ENCODE results near the gene HUS1B.
"Not testable (repeated sequence)": the region's sequence is repeated elsewhere in the genome, so short reads cannot be mapped to it uniquely, and the experiment has no call there.

Gene HUS1B

DNA sequence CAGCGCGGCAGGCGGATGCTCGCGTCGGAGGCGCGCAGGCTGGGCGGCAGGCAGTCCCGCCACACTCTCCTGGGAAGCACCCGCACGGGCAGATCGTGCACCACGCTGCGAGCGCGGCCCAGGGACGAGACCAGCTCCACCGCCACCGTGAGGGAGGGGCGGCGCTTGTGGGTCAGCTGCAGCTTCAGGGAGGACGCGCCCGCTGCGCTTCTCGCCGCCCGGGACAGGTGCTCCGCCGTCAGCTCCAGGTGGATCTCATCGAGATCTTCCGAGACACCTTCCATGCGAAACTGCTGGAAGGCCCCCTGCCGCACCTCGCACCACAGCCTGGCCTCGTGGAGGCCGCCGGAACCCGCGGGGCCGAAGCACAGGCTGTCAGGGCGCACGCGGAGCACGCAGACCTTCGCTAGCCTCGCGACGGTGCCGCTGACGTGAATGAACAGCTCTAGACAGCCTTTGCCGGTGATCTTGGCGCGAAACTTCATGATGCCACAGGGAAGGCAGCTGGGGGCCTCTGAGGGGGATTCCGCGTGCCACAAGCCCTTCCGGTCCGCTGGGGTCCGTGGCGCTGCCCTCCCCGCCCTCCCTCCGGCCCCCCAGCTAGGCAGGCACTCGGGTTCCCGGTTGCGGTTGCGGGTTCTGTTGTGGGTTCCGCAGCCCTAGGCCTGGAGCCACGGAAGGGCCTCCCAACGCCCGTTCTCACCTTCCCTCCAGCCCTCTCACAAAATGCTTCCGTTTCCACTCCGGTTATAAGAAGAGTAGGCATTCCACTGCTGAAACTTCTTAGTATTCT lies at the start of gene HUS1B:
HUS1B (minus strand) TSS at position 641 of the 793 bp plus-strand sequence; CDS start at position 485, 156 bp downstream.
- H3K4me1 ChIP-seq (ENCODE audit: control insufficient read depth, low read depth, low read length): peaks cover 34% of the 10 kb centered on the region
- no peak within 1 kb of the TSS for H3K27ac ChIP-seq (ENCODE audit: low read length)

GRCh38 chr6:706146-706545 lies 49.2 kb upstream of the HUS1B start:
- Histone ChIP-seq H3K27me3 (ENCODE audit: control insufficient read depth, insufficient read depth, low read length) (peaks cover 17% of the 10 kb centered on the region), H3K4me3 (ENCODE audit: low read length) (no peak overlapping the region), H3K4me1 (ENCODE audit: control insufficient read depth, low read depth, low read length) (peaks cover 27% of the 10 kb centered on the region), H3K27ac (ENCODE audit: low read length) (no peak overlapping the region), H3K9ac (ENCODE audit: low read length) (no peak overlapping the region), H3K36me3 (ENCODE audit: control insufficient read depth, low read depth, low read length) (no peaks in the 10 kb centered on the region), H3K9me3 (ENCODE audit: control insufficient read depth, low read depth, low read length) (no peaks in the 10 kb centered on the region)

More for the DNA sequence above, at the start of gene HUS1B:
- H3K9me3 ChIP-seq (ENCODE audit: control insufficient read depth, low read depth, low read length): no peaks in the 10 kb centered on the region
- H3K27me3 ChIP-seq (ENCODE audit: control insufficient read depth, insufficient read depth, low read length): no peaks in the 10 kb centered on the region
- no peaks in the 10 kb centered on the region for H3K36me3 ChIP-seq (ENCODE audit: control insufficient read depth, low read depth, low read length)
- H3K9ac ChIP-seq (ENCODE audit: low read length): no peak within 1 kb of the TSS
- H3K4me3 ChIP-seq (ENCODE audit: low read length): no peak within 1 kb of the TSS

DNA sequence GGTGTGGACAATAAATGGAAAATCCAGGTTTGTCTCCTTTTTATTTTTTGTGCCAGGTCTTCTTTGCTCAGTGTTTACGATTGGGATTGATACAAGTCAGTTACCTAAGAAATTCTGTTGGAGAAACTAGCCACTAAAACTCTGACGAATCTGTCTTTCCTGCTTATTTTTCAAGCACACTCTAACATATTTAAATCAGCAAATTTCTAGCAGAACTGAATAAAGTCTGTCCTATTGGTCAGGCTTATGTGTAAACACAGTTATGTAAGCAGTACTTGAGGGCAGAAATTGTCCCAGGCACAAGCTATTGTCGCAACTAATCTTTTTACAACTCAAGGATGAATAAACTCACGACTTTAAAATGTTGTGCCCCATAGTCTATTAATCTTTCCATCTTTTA lies 48.1 kb upstream of the HUS1B start:
- Histone ChIP-seq H3K27me3 (ENCODE audit: control insufficient read depth, insufficient read depth, low read length) (peaks cover 6% of the 10 kb centered on the region), H3K27ac (ENCODE audit: low read length) (no peak overlapping the region), H3K36me3 (ENCODE audit: control insufficient read depth, low read depth, low read length) (no peaks in the 10 kb centered on the region), H3K4me1 (ENCODE audit: control insufficient read depth, low read depth, low read length) (peaks cover 29% of the 10 kb centered on the region), H3K4me3 (ENCODE audit: low read length) (no peak overlapping the region), H3K9me3 (ENCODE audit: control insufficient read depth, low read depth, low read length) (no peaks in the 10 kb centered on the region), H3K9ac (ENCODE audit: low read length) (no peak overlapping the region)

DNA sequence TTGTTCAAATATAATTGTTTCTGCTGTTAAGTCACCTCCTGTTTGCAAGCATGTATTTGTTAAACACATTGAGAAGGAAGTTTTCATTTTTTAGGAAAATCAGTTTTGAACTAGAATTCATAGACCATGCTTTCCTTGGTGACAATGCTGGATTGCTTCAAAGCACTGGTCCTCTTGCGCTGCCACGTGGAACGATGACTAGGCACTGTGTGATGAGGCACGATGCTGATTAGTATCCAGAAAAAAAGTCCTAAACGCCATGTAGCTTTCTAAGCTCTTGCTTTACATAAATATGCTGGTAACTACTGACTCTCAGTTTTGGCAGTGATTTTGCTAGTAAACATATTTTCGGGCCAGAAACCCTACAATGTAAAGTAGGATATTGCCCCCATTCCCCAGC lies 47.1 kb upstream of the HUS1B start:
- Histone ChIP-seq H3K36me3 (ENCODE audit: control insufficient read depth, low read depth, low read length) (no peaks in the 10 kb centered on the region), H3K9ac (ENCODE audit: low read length) (no peak overlapping the region), H3K27me3 (ENCODE audit: control insufficient read depth, insufficient read depth, low read length) (no peaks in the 10 kb centered on the region), H3K4me3 (ENCODE audit: low read length) (no peak overlapping the region), H3K4me1 (ENCODE audit: control insufficient read depth, low read depth, low read length) (peaks cover 29% of the 10 kb centered on the region), H3K27ac (ENCODE audit: low read length) (no peak overlapping the region), H3K9me3 (ENCODE audit: control insufficient read depth, low read depth, low read length) (no peaks in the 10 kb centered on the region)

GRCh38 chr6:703552-703951 lies 46.7 kb upstream of the HUS1B start:
- Histone ChIP-seq H3K4me3 (ENCODE audit: low read length) (no peak overlapping the region), H3K9me3 (ENCODE audit: control insufficient read depth, low read depth, low read length) (no peaks in the 10 kb centered on the region), H3K4me1 (ENCODE audit: control insufficient read depth, low read depth, low read length) (peaks cover 29% of the 10 kb centered on the region), H3K36me3 (ENCODE audit: control insufficient read depth, low read depth, low read length) (no peaks in the 10 kb centered on the region), H3K27me3 (ENCODE audit: control insufficient read depth, insufficient read depth, low read length) (no peaks in the 10 kb centered on the region), H3K9ac (ENCODE audit: low read length) (no peak overlapping the region), H3K27ac (ENCODE audit: low read length) (no peak overlapping the region)

GRCh38 chr6:701700-702479 lies 45.0 kb upstream of the HUS1B start:
- Histone ChIP-seq H3K27ac (ENCODE audit: low read length) (no peak overlapping the region), H3K4me1 (ENCODE audit: control insufficient read depth, low read depth, low read length) (peaks cover 21% of the 10 kb centered on the region), H3K36me3 (ENCODE audit: control insufficient read depth, low read depth, low read length) (no peaks in the 10 kb centered on the region), H3K9ac (ENCODE audit: low read length) (no peak overlapping the region), H3K27me3 (ENCODE audit: control insufficient read depth, insufficient read depth, low read length) (no peaks in the 10 kb centered on the region), H3K9me3 (ENCODE audit: control insufficient read depth, low read depth, low read length) (no peaks in the 10 kb centered on the region), H3K4me3 (ENCODE audit: low read length) (no peak overlapping the region)

DNA sequence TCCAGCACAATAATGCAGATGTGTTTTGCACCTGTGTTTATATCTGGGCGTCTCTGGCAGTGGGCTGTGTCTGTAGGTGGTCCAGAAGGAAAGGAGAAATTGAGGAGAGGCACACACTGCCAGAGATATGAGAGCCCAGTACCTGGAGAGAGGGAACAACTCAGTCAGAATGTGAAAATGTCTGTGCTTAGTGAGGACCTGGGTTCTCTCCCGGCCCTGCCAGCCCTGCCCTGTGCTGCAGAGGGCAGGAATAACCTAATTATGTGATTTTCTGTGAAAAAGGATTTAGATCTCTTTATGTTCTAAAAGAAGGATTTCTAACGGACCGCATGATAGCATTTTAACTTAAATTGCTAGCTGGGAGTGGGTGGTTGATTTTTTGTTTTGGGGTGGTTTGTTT lies 44.3 kb upstream of the HUS1B start:
- Histone ChIP-seq H3K9me3 (ENCODE audit: control insufficient read depth, low read depth, low read length) (no peaks in the 10 kb centered on the region), H3K4me1 (ENCODE audit: control insufficient read depth, low read depth, low read length) (peaks cover 21% of the 10 kb centered on the region), H3K36me3 (ENCODE audit: control insufficient read depth, low read depth, low read length) (no peaks in the 10 kb centered on the region), H3K4me3 (ENCODE audit: low read length) (no peak overlapping the region), H3K27me3 (ENCODE audit: control insufficient read depth, insufficient read depth, low read length) (no peaks in the 10 kb centered on the region), H3K27ac (ENCODE audit: low read length) (no peak overlapping the region), H3K9ac (ENCODE audit: low read length) (no peak overlapping the region)

DNA sequence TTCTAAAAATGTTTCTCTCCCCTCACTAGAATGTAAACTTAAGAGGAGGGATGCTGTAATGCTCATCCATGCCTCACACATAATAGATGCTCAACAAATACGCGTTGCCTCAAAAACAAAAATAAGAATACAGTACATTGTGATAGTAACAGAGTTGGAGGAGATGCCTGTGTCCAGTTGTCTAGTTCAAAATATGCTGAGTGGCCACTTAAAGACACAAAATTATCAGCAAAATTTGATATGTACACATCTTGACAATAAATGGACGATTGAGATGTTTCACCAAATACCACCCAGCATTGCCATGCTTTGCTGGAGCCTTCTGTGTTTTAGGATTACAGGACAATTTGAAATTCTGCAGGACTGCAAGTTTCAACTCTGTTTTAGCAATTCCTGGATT lies 43.6 kb upstream of the HUS1B start:
- Histone ChIP-seq H3K9ac (ENCODE audit: low read length) (no peak overlapping the region), H3K27me3 (ENCODE audit: control insufficient read depth, insufficient read depth, low read length) (no peaks in the 10 kb centered on the region), H3K27ac (ENCODE audit: low read length) (no peak overlapping the region), H3K4me3 (ENCODE audit: low read length) (no peak overlapping the region), H3K9me3 (ENCODE audit: control insufficient read depth, low read depth, low read length) (no peaks in the 10 kb centered on the region), H3K36me3 (ENCODE audit: control insufficient read depth, low read depth, low read length) (no peaks in the 10 kb centered on the region), H3K4me1 (ENCODE audit: control insufficient read depth, low read depth, low read length) (peaks cover 21% of the 10 kb centered on the region)

GRCh38 chr6:699319-699718 lies 42.4 kb upstream of the HUS1B start:
- H3K4me3 ChIP-seq (ENCODE audit: low read length): no peak overlapping the region
- no peak overlapping the region for H3K27ac ChIP-seq (ENCODE audit: low read length)
- peaks cover 21% of the 10 kb centered on the region for H3K4me1 ChIP-seq (ENCODE audit: control insufficient read depth, low read depth, low read length)
- no peak overlapping the region for H3K9ac ChIP-seq (ENCODE audit: low read length)
- no peaks in the 10 kb centered on the region for H3K27me3 ChIP-seq (ENCODE audit: control insufficient read depth, insufficient read depth, low read length)
- H3K36me3 ChIP-seq (ENCODE audit: control insufficient read depth, low read depth, low read length): no peaks in the 10 kb centered on the region
- no peaks in the 10 kb centered on the region for H3K9me3 ChIP-seq (ENCODE audit: control insufficient read depth, low read depth, low read length)

- not testable (repeated sequence) for H3K4me3 ChIP-seq (ENCODE audit: low read length); H3K9me3 ChIP-seq (ENCODE audit: control insufficient read depth, low read depth, low read length); H3K4me1 ChIP-seq (ENCODE audit: control insufficient read depth, low read depth, low read length); H3K36me3 ChIP-seq (ENCODE audit: control insufficient read depth, low read depth, low read length); H3K27ac ChIP-seq (ENCODE audit: low read length); H3K27me3 ChIP-seq (ENCODE audit: control insufficient read depth, insufficient read depth, low read length); H3K9ac ChIP-seq (ENCODE audit: low read length)
Observed at GRCh38 chr6:694431-695126, 37.7 kb upstream of the HUS1B start.

DNA sequence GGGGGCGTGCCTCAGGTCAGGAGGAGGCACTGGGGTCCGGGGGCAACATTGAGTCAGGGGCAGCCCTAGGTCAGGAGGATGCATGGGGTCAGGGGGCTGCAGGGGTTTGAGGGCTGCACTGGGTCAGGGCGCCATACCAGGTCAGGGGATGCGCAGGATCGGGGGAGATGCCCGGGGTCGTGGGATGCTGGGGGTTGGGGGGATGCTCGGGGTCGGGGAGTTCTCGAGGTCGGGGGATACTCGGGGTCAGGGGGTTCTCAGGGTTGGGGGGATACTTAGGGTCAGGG lies 36.8 kb upstream of the HUS1B start:
- H3K9ac ChIP-seq (ENCODE audit: low read length): no peak overlapping the region
- no peaks in the 10 kb centered on the region for H3K27me3 ChIP-seq (ENCODE audit: control insufficient read depth, insufficient read depth, low read length)
- peaks cover 13% of the 10 kb centered on the region for H3K4me1 ChIP-seq (ENCODE audit: control insufficient read depth, low read depth, low read length)
- H3K9me3 ChIP-seq (ENCODE audit: control insufficient read depth, low read depth, low read length): no peaks in the 10 kb centered on the region
- H3K27ac ChIP-seq (ENCODE audit: low read length): no peak overlapping the region
- peak overlapping the region; percentile 66 for H3K4me3 ChIP-seq (ENCODE audit: low read length)
- H3K36me3 ChIP-seq (ENCODE audit: control insufficient read depth, low read depth, low read length): no peaks in the 10 kb centered on the region

Measured in iPS-18a (cell line).